Pancreas (tissue), 10 donors: ENCODE results near the gene KATNAL2. TPM values are rescaled to one million over a fixed set of nuclear protein-coding genes. Genes with fewer than 3 reads are reported as not detected.

Source experiments
- ATAC-seq, 4 donors: fragments of 200-7000 bp; cut with Tn5 transposase; one replicate each; pipeline versions ENCODE4 v1.8.0 to v1.9.1; 2020; ENCODE audit warnings: mild to moderate bottlenecking in 4 of 4, moderate library complexity in 4 of 4
- DNase-seq, 6 donors: peaks; one replicate each; pipeline ENCODE4 v3.0.0-alpha.2; 2020
- FAIRE-seq: peaks from 2 replicates; lab custom pipeline; 2012; peaks lifted over from hg19 to GRCh38; lab: Jason Lieb, UNC
- H3K27ac ChIP-seq, 4 donors: fragments of 200-600 bp; sonication (generic); 1 replicate in 3 of 4; 2 replicates in 1 of 4; pipeline versions ENCODE4 v1.5.0 to v1.8.0; 2020
- H3K27me3 ChIP-seq, 4 donors: fragments of 200-600 bp; one replicate each; pipeline ENCODE4 v1.8.0; 2021
- H3K36me3 ChIP-seq, 3 donors: fragments of 200-600 bp; sonication (generic) in 1 of 3; one replicate each; pipeline versions ENCODE4 v1.5.0 to v1.8.0; 2020 to 2021
- H3K4me1 ChIP-seq, 3 donors: fragments of 200-600 bp; one replicate each; pipeline ENCODE4 v1.8.0; 2021
- H3K4me3 ChIP-seq, 4 donors: fragments of 200-600 bp; sonication (generic) in 2 of 4; one replicate each; pipeline versions ENCODE4 v1.5.0 to v1.8.0; 2020 to 2021
- H3K9me3 ChIP-seq, 4 donors: fragments of 200-600 bp; one replicate each; pipeline ENCODE4 v1.8.0; 2021
- WGBS, 2 donors: extraction: QIAGEN DNeasy Blood & Tissue Kit; methylation state at CpG; one replicate each; pipeline ENCODE4 v1.1.7; 2013; 5-methylcytosine and 5-hydroxymethylcytosine counted together
- intact Hi-C, 3 donors: fragments of 100-400 bp; cut with DNase I; formaldehyde crosslinking; loops; one replicate each; pipeline versions ENCODE4 v1.11.1 to v1.14.2; 2022
- polyA plus RNA-seq, 2 donors: library from polyadenylated mRNA; stranded (reverse); fragments of 200-250 nt; gene quantifications; one replicate each; pipeline ENCODE4 v1.2.3, GENCODE V29; 2013
- total RNA-seq, 6 donors: library from RNA; stranded (reverse); fragmentation: NEBNext Ultra II Directional in 4 of 6; extraction: Animal tissue kit (Norgen Biotek cat#: 25700) in 4 of 6; gene quantifications; one replicate each; pipeline versions ENCODE4 v1.2.1 to v1.2.4, GENCODE V29; 2021 to 2023
- TF ChIP-seq, protein P1 (sequence below), 4 donors: fragments of 200-600 bp; sonication (generic) in 3 of 4; IDR thresholded peaks; one replicate each; pipeline versions ENCODE4 v1.5.0 to v1.8.0; 2021; ENCODE audit warnings: antibody characterized with exemption in 4 of 4
- donor health status: healthy with polysubstance abuse.
- donor health status: DM: no; HTN: no; CAD: no; lungs with moderate emphysema.
- donor health status: DM: no; HTN: no; CAD: no.
- donor health status: control.
- donor health status: control.
- donor health status: Bipolar disorder and iron deficiency.
- donor health status: DM: yes; HTN: yes; CAD: no.
- donor health status: DM: no; HTN: no; CAD: no.
- donor health status: DM: no; HTN: no; CAD: no.
- donor health status: DM: yes; HTN: yes; CAD: no.

Gene KATNAL2, protein sequence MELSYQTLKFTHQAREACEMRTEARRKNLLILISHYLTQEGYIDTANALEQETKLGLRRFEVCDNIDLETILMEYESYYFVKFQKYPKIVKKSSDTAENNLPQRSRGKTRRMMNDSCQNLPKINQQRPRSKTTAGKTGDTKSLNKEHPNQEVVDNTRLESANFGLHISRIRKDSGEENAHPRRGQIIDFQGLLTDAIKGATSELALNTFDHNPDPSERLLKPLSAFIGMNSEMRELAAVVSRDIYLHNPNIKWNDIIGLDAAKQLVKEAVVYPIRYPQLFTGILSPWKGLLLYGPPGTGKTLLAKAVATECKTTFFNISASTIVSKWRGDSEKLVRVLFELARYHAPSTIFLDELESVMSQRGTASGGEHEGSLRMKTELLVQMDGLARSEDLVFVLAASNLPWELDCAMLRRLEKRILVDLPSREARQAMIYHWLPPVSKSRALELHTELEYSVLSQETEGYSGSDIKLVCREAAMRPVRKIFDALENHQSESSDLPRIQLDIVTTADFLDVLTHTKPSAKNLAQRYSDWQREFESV
- total RNA-seq (1 to 10 TPM in 5 of 6 donors, under 1 TPM in 1; 0.97 to 1.8 (median 1.5) TPM), polyA plus RNA-seq (1 to 10 TPM; 1.9 to 3.8 TPM)

DNA sequence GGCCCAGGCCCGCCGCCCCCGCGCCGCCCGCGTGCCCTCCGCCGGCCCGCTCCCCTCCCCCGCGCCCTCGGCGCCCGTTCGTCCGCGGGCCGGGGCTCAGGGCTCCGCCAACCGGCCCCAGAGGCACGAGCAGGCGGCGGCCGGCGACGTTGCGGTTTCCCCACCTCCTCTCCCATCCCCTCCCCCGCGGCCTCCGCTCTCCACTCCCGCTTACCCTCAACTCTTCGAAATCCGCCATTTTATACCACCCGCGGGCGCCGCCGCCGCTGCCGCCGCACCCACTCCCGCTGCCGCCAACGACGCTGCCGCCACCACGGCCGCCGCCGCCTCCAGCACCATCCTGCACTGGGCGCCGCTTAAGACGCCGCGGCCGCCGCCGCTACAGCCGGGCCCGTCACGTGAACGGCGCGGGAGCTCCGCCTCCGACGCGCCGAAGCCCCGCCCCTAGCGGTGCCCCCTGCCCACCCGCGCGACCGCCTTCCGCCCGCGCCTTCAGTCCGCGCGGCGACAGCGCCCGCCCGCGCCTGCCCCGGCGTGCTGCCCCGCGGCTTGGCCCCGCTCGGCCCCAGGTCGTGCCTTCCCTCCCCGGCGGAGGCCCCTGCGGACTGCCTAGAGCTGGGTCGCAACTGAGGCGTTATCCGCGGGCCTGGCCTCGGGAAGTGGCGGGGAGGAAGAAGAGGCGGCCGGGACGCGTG is at the start of gene KATNAL2, which contains the start of gene PIAS2:
Gene KATNAL2 (plus strand): TSS at position 495 of the 695 bp plus-strand sequence. CDS start 29,271 bp downstream, outside the sequence.
Gene PIAS2 (minus strand): TSS at position 400 of the 695 bp plus-strand sequence. CDS start 162 bp downstream, at position 238.
- H3K27ac ChIP-seq, result peak within 1 kb of the TSS; percentile 57 to 79 (median 77)
- FAIRE-seq, result no peak
- ATAC-seq, result peak; percentile 94 to 96 (median 95)
- peak within 1 kb of the TSS; percentile 70 to 87 (median 76) for H3K4me3 ChIP-seq
- H3K9me3 ChIP-seq, result no peaks in the 10 kb centered on the region
- no peaks in the 10 kb centered on the region for H3K27me3 ChIP-seq
- TF ChIP-seq, protein P1, sequence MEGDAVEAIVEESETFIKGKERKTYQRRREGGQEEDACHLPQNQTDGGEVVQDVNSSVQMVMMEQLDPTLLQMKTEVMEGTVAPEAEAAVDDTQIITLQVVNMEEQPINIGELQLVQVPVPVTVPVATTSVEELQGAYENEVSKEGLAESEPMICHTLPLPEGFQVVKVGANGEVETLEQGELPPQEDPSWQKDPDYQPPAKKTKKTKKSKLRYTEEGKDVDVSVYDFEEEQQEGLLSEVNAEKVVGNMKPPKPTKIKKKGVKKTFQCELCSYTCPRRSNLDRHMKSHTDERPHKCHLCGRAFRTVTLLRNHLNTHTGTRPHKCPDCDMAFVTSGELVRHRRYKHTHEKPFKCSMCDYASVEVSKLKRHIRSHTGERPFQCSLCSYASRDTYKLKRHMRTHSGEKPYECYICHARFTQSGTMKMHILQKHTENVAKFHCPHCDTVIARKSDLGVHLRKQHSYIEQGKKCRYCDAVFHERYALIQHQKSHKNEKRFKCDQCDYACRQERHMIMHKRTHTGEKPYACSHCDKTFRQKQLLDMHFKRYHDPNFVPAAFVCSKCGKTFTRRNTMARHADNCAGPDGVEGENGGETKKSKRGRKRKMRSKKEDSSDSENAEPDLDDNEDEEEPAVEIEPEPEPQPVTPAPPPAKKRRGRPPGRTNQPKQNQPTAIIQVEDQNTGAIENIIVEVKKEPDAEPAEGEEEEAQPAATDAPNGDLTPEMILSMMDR (IDR thresholded peaks at IDR 0.05), result no peak
- 1% methylated on average over 45 to 107 of the region's 107 CpGs for whole genome bisulfite sequencing, 2 donors
- no peaks in the 10 kb centered on the region for H3K36me3 ChIP-seq
- DNase-seq, result peak; percentile 69 to 91 (median 79)
- intact Hi-C loops, result no loop called here
- H3K4me1 ChIP-seq, result peaks cover 3 to 9% (median 8%) of the 10 kb centered on the region in 3 donors

DNA sequence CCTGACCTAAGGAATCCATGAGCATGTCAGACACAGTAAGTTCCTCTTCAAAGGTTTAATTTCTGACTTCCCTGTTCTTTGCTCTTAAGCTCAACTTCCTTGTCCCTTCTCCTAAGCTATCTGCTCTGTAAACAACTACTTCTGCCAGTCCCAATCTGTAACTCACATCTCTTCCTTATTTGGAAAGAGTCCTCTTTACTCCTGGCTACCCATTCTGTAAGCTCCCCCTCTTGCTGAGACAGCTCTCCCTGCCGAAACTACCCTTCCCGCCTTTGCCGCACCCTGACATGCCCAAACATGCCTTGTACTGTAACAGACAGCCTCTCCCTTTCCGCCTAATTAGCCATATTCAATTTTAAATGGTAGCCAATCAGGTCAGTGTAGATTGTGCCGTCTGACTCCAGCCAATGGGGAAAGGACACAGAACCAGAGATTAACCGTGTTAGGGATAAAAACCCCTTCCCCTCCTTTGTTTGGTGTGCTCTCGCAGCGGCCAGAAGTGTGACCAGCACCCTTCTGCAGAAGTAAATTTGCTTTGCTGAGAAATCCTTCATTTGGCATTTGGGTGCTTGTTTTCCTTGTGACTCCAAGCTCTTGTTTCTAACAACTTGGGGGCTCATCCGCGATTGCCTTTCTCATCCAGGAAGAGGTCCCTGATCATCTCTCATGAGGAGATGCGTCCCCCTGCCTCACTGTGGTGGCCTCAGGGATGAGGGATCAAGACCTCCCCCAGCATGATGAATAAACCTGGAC is 49.1 kb upstream of the KATNAL2 start:
- H3K4me1 ChIP-seq, result no peaks in the 10 kb centered on the region
- WGBS, 2 donors, result 98 to 99% methylated on average over 11 of the region's 11 CpGs
- H3K27ac ChIP-seq, result no peak overlapping the region
- FAIRE-seq, result no peak
- H3K9me3 ChIP-seq, result no peaks in the 10 kb centered on the region
- H3K27me3 ChIP-seq, result no peaks in the 10 kb centered on the region
- intact Hi-C loops, result no loop called here
- no peak for ATAC-seq
- TF ChIP-seq, protein P1 (IDR thresholded peaks at IDR 0.05), result no peak
- no peak overlapping the region for H3K4me3 ChIP-seq
- no peaks in the 10 kb centered on the region for H3K36me3 ChIP-seq
- DNase-seq, result no peak

- TF ChIP-seq, protein P1 (IDR thresholded peaks at IDR 0.05), result no peak
- intact Hi-C loops, result no loop called here
- ATAC-seq (no peak), DNase-seq (no peak), FAIRE-seq (no peak)
- Histone ChIP-seq H3K36me3 (no peaks in the 10 kb centered on the region), H3K9me3 (peaks cover 0 to 2% (median 0%) of the 10 kb centered on the region in 4 donors), H3K27ac (no peak overlapping the region), H3K4me1 (no peaks in the 10 kb centered on the region), H3K4me3 (no peak overlapping the region), H3K27me3 (no peaks in the 10 kb centered on the region)
- 92 to 94% methylated on average over 15 of the region's 15 CpGs for WGBS, 2 donors
These were observed 39.9 kb upstream of the KATNAL2 start for GRCh38 chr18:46877329-46877987.

DNA sequence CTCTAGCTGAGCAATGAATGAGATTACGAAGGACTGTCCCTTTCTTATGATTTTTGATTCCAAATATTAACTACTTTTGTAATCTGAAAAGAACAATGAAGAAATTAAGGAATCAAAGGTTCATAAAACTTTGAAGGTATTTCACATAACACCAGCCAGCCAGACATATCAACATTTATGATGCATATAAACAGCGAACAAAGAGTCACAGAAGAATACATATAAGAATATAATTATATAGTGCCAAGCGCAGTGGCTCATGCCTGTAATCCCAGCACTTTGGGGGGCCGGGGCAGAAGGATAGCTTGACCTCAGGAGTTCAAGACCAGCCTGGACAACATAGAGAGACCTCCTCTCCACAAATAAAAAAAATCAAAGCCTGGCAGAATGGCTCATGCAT is 34.2 kb upstream of the KATNAL2 start:
- FAIRE-seq (no peak), DNase-seq (no peak), ATAC-seq (no peak)
- intact Hi-C loops, result no loop called here
- Histone ChIP-seq H3K4me3 (no peak overlapping the region), H3K4me1 (no peaks in the 10 kb centered on the region), H3K9me3 (no peaks in the 10 kb centered on the region), H3K27me3 (no peaks in the 10 kb centered on the region), H3K27ac (no peak overlapping the region), H3K36me3 (no peaks in the 10 kb centered on the region)
- TF ChIP-seq, protein P1 (IDR thresholded peaks at IDR 0.05), result no peak
- WGBS, 2 donors, result 94 to 98% methylated on average over 4 of the region's 4 CpGs
